IMR-90 (cell line): ENCODE measurements around the gene IP6K2. TPM values are rescaled to one million over a fixed set of nuclear protein-coding genes. Genes with fewer than 3 reads are reported as not detected.

Experiments used
- ATAC-seq: fragments of 200-7000 bp; cut with Tn5 transposase; 2 replicates; pipeline ENCODE4 v1.9.1; 2020; ENCODE audit warnings: low read depth, mild to moderate bottlenecking, moderate library complexity
- BruUV-seq: library from RNA; stranded (reverse); fragments of 400-500 nt; replicated peaks from 2 replicates; lab custom pipeline; 2021; lab: Mats Ljungman, UMichigan
- CTCF ChIA-PET: fragments of 300-600 bp; formaldehyde crosslinking; extraction: SDS; loops from one replicate; lab custom pipeline; 2021; ENCODE audit warnings: antibody characterized with exemption; lab: Yijun Ruan, JAX
- POLR2A ChIA-PET: fragments of 300-600 bp; sonication (Branson Sonifier 250); formaldehyde crosslinking; loops from one replicate; lab custom pipeline; 2022; ENCODE audit warnings: antibody characterized with exemption; ENCODE audit not compliant: unreplicated experiment; lab: Charles Lee
- DNase-seq: peaks from one replicate; pipeline ENCODE4 v3.0.0; 2013
- H2AFZ ChIP-seq: replicated peaks from 2 replicates; pipeline ENCODE3; 2013; ENCODE audit warnings: low read length, mild to moderate bottlenecking; ENCODE audit not compliant: poor library complexity
- H2AK5ac ChIP-seq: 2 replicates; pipeline ENCODE4 v1.6.1; 2013; ENCODE audit warnings: low read depth, low read length, inconsistent platforms
- H2AK9ac ChIP-seq: replicated peaks from 2 replicates; pipeline ENCODE3; 2013; ENCODE audit warnings: mild to moderate bottlenecking, low read depth, low read length, moderate library complexity; ENCODE audit not compliant: poor library complexity
- H2BK120ac ChIP-seq: 2 replicates; pipeline ENCODE4 v1.6.1; 2013; ENCODE audit warnings: low read depth, low read length, inconsistent platforms
- H2BK15ac ChIP-seq: 3 replicates; pipeline ENCODE4 v1.6.1; 2013; ENCODE audit warnings: low read depth, low read length, inconsistent platforms
- H2BK20ac ChIP-seq: 2 replicates; pipeline ENCODE4 v1.6.1; 2013; ENCODE audit warnings: low read depth, mild to moderate bottlenecking, inconsistent platforms, low read length, moderate library complexity
- H2BK5ac ChIP-seq: 2 replicates; pipeline ENCODE4 v1.6.1; 2013; ENCODE audit warnings: mild to moderate bottlenecking, low read depth, low read length, inconsistent platforms; ENCODE audit not compliant: poor library complexity, severe bottlenecking
- H3K14ac ChIP-seq: replicated peaks from 2 replicates; pipeline ENCODE4 v1.6.1; 2013; ENCODE audit warnings: low read depth, low read length, inconsistent platforms
- H3K18ac ChIP-seq: 2 replicates; pipeline ENCODE4 v1.6.1; 2013; ENCODE audit warnings: low read depth, low read length, control low read depth
- H3K23ac ChIP-seq: 2 replicates; pipeline ENCODE4 v1.6.1; 2013; ENCODE audit warnings: low read depth, low read length, inconsistent platforms
- H3K27ac ChIP-seq: 2 replicates; pipeline ENCODE4 v1.5.1; 2013; ENCODE audit warnings: mild to moderate bottlenecking, control low read depth, low read length; ENCODE audit not compliant: insufficient read depth
- H3K27me3 ChIP-seq: 2 replicates; pipeline ENCODE4 v1.6.1; 2013; ENCODE audit warnings: low read length; ENCODE audit not compliant: control insufficient read depth, insufficient read depth
- H3K36me3 ChIP-seq: 2 replicates; pipeline ENCODE4 v1.6.1; 2013; ENCODE audit warnings: low read length, mixed read lengths; ENCODE audit not compliant: control insufficient read depth, insufficient read depth
- H3K4ac ChIP-seq: 2 replicates; pipeline ENCODE4 v1.6.1; 2013; ENCODE audit warnings: low read depth, low read length, inconsistent platforms
- H3K4me1 ChIP-seq: 2 replicates; pipeline ENCODE4 v1.6.1; 2013; ENCODE audit warnings: low read length, mixed read lengths; ENCODE audit not compliant: control insufficient read depth, insufficient read depth
- H3K4me2 ChIP-seq: 2 replicates; pipeline ENCODE4 v1.6.1; 2013; ENCODE audit warnings: low read depth, mild to moderate bottlenecking, control low read depth, low read length, moderate library complexity
- H3K4me3 ChIP-seq: 2 replicates; pipeline ENCODE4 v1.5.1; 2013; ENCODE audit warnings: low read depth, mild to moderate bottlenecking, control low read depth, low read length, moderate library complexity; ENCODE audit not compliant: insufficient read depth
- H3K56ac ChIP-seq: 2 replicates; pipeline ENCODE4 v1.6.1; 2013; ENCODE audit warnings: low read length, inconsistent platforms; ENCODE audit not compliant: insufficient read depth; ENCODE audit errors: extremely low read depth
- H3K79me1 ChIP-seq, 2 experiments: 2 replicates each; pipeline ENCODE4 v1.6.1; 2013; ENCODE audit warnings: low read length in 2 of 2, inconsistent platforms in 1 of 2, low read depth in 1 of 2
- H3K9ac ChIP-seq: 2 replicates; pipeline ENCODE4 v1.6.1; 2013; ENCODE audit warnings: low read depth, low read length, control low read depth
- H3K9me1 ChIP-seq: 2 replicates; pipeline ENCODE4 v1.6.1; 2013; ENCODE audit warnings: low read length, inconsistent platforms; ENCODE audit not compliant: insufficient read depth
- H3K9me3 ChIP-seq: 2 replicates; pipeline ENCODE4 v1.6.1; 2013; ENCODE audit warnings: low read length; ENCODE audit not compliant: control insufficient read depth, insufficient read depth
- H4K20me1 ChIP-seq: 2 replicates; pipeline ENCODE4 v1.6.1; 2013; ENCODE audit warnings: low read length, inconsistent platforms; ENCODE audit not compliant: insufficient read depth
- H4K5ac ChIP-seq: 2 replicates; pipeline ENCODE4 v1.6.1; 2013; ENCODE audit warnings: mild to moderate bottlenecking, low read depth, low read length, control low read depth
- H4K8ac ChIP-seq, 2 experiments: 2 replicates each; pipeline ENCODE4 v1.6.1; 2013; ENCODE audit warnings: low read depth in 2 of 2, low read length in 2 of 2, control low read depth in 1 of 2, inconsistent platforms in 1 of 2
- H4K91ac ChIP-seq: 2 replicates; pipeline ENCODE4 v1.6.1; 2013; ENCODE audit warnings: low read depth, low read length, inconsistent platforms; ENCODE audit not compliant: insufficient read depth
- BHLHE40 ChIP-seq: fragments of 150-350 bp; IDR thresholded peaks from 2 replicates; pipeline ENCODE4 v1.6.1; 2016; ENCODE audit warnings: mild to moderate bottlenecking, low read depth, low read length
- CHD1 ChIP-seq: IDR thresholded peaks from 2 replicates; pipeline ENCODE4 v1.6.1; 2012; ENCODE audit warnings: low read depth, low read length, improper control_type of control experiment
- CTCF ChIP-seq: conservative IDR thresholded peaks from 2 replicates; pipeline ENCODE4 v1.5.1; 2012; ENCODE audit warnings: mild to moderate bottlenecking, low read depth, low read length, improper control_type of control experiment
- FOS ChIP-seq: fragments of 150-350 bp; IDR thresholded peaks from 2 replicates; pipeline ENCODE4 v1.6.1; 2016; ENCODE audit warnings: low read depth, low read length
- MAZ ChIP-seq: IDR thresholded peaks from 2 replicates; pipeline ENCODE4 v1.6.1; 2012; ENCODE audit warnings: low read depth, mild to moderate bottlenecking, low read length, improper control_type of control experiment, moderate library complexity, borderline replicate concordance
- WGBS, 2 experiments: methylation state at CpG; one replicate each; pipeline versions ENCODE4 v1.1.5 to v1.1.7; 2013; ENCODE audit warnings: missing lambda C conversion rate in 2 of 2; ENCODE audit not compliant: insufficient read length in 1 of 2; ENCODE audit errors: extremely low coverage in 2 of 2; 5-methylcytosine and 5-hydroxymethylcytosine counted together
- dilution Hi-C: fragments of 300-500 bp; cut with HindIII; formaldehyde crosslinking; loops from one replicate; pipeline ENCODE4 v1.14.3; 2018; ENCODE audit warnings: low sequenced_read_pairs; ENCODE audit not compliant: unreplicated experiment
- in situ Hi-C: fragments of 300-500 bp; cut with MboI; formaldehyde crosslinking; loops from 3 replicates; pipeline ENCODE4 v1.14.3; 2019; ENCODE audit warnings: low sequenced_read_pairs, inconsistent platforms, mixed read lengths
- intact Hi-C: fragments of 100-400 bp; cut with micrococcal nuclease; formaldehyde crosslinking; loops from 2 replicates; pipeline ENCODE4 v1.10.0; 2022
- polyA plus RNA-seq, 3 experiments: library from polyadenylated mRNA; depleted of rRNA; stranded (reverse); fragments of >200 nt; gene quantifications; 2 replicates each; pipeline ENCODE4 v1.2.3, GENCODE V29; 2012; ENCODE audit warnings: low replicate concordance in 1 of 3
- total RNA-seq: library from RNA; depleted of rRNA; stranded (reverse); fragments of >200 nt; gene quantifications from 2 replicates; pipeline ENCODE4 v1.2.3, GENCODE V29; 2012
- TF ChIP-seq, protein P1 (sequence below): fragments of 150-350 bp; IDR thresholded peaks from 2 replicates; pipeline ENCODE4 v1.6.1; 2017; ENCODE audit warnings: mild to moderate bottlenecking, antibody characterized with exemption, low read length, low read depth

Gene IP6K2
- total and polyA plus RNA-seq, 2 of the 4 experiments (the other 2 are of a cell fraction), result 73.7 to 169 TPM

DNA sequence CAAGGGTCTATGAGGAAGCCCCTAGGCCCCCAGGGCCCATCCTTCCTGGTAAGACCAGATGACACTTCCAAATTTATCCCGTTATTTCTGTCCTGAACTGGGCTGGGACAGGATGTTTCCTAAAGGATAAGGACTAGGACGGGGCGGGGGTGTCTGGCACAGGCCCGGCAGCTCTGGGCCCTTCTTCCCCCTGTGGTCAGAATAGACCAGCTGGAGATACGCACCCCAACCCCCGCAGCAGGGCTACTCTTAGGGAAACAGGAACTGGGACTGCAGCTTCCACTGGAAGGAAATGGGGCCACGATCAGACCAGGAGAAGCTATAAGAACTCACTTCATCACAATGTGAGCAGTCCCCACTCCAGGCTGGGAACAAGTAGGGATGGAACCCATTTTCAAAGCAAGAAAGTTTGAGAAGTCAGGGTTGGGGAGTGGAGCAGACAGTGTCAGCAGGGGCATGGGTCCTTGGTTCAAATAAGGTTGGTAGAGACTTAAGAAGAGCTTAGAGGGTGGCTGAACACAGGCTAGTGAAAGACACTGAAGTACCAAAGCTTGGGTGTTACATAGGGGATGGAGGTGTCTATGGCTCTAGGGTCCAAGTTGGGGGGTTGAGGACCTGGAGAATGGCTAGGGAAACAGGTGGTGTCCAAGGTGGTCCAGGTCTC, 32.4 kb downstream of the IP6K2 start:
- POLR2A ChIA-PET, result no interaction called here
- peak overlapping the region; percentile 65 for H3K27ac ChIP-seq
- 0 out of 2 replicates have a peak, but pooled peaks have one; percentile 1 for ATAC-seq

More for the DNA sequence above, 32.4 kb downstream of the IP6K2 start:
- peak overlapping the region; percentile 84 for H3K4me2 ChIP-seq
- H2BK5ac ChIP-seq, result peak overlapping the region; percentile 62
- H3K18ac ChIP-seq, result peak overlapping the region; percentile 62
- H3K79me1 ChIP-seq, result peaks cover 26 to 78% of the 10 kb centered on the region in 2 experiments
- no peaks in the 10 kb centered on the region for H3K27me3 ChIP-seq
- peak overlapping the region; percentile 46 for H4K91ac ChIP-seq
- H2BK15ac ChIP-seq, result peak overlapping the region; percentile 53; the same call in 2 of the 3 replicates
- peak overlapping the region; percentile 95 for H3K23ac ChIP-seq
- H3K36me3 ChIP-seq, result peaks cover 55% of the 10 kb centered on the region
- no peak overlapping the region; the same call in 1 of the 2 replicates for H3K56ac ChIP-seq
- intact Hi-C loops (loop anchor here (2.0 to 5.0 kb wide), 2 partner anchors 50 to 217 kb away; partner anchors contain the start of gene SLC26A6), in situ Hi-C loops (no loop called here), dilution Hi-C loops (no loop called here)
- H2BK20ac ChIP-seq, result peak overlapping the region; percentile 55; the same call in 1 of the 2 replicates
- peak overlapping the region; percentile 83 for H2AFZ ChIP-seq
- H3K4me1 ChIP-seq, result peaks cover 47% of the 10 kb centered on the region
- no CpG with 5 or more reads among the region's 7 CpGs for WGBS, 2 experiments
- H2AK9ac ChIP-seq, result peak overlapping the region; percentile 99
- H4K5ac ChIP-seq, result peak overlapping the region; percentile 27
- peak overlapping the region; percentile 83 for H3K4ac ChIP-seq
- CTCF ChIA-PET, result no interaction called here
- peak overlapping the region; percentile 92 for H3K14ac ChIP-seq
- TF ChIP-seq BHLHE40 (no peak), FOS (no peak), CHD1 (no peak), MAZ (no peak), CTCF (no peak)
- TF ChIP-seq, protein P1, sequence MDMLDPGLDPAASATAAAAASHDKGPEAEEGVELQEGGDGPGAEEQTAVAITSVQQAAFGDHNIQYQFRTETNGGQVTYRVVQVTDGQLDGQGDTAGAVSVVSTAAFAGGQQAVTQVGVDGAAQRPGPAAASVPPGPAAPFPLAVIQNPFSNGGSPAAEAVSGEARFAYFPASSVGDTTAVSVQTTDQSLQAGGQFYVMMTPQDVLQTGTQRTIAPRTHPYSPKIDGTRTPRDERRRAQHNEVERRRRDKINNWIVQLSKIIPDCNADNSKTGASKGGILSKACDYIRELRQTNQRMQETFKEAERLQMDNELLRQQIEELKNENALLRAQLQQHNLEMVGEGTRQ, result no peak
- H4K20me1 ChIP-seq, result peaks cover 42% of the 10 kb centered on the region
- no TSS peak for BruUV-seq
- H3K9me1 ChIP-seq, result peaks cover 52% of the 10 kb centered on the region
- H3K9ac ChIP-seq, result peak overlapping the region; percentile 99
- peak overlapping the region; percentile 81 to 91; a peak in 3 of 4 replicates for H4K8ac ChIP-seq
- peak; percentile 38 for DNase-seq
- peak overlapping the region; percentile 99 for H3K4me3 ChIP-seq
- H2BK120ac ChIP-seq, result peak overlapping the region; percentile 78; the same call in 1 of the 2 replicates
- peak overlapping the region; percentile 55 for H2AK5ac ChIP-seq
- H3K9me3 ChIP-seq, result no peaks in the 10 kb centered on the region
